Breast epithelium (tissue), 4 donors: ENCODE measurements around the gene ARMC9. TPM values are rescaled to one million over a fixed set of nuclear protein-coding genes. Genes with fewer than 3 reads are reported as not detected.
"Not testable (repeated sequence)": the region's sequence is repeated elsewhere in the genome, so short reads cannot be mapped to it uniquely, and the experiment has no call there.

Experiments used
- DNase-seq, 2 donors: peaks; one replicate each; pipeline ENCODE4 v3.0.0-alpha.2; 2019; ENCODE audit warnings: low spot score in 2 of 2
- H3K27ac ChIP-seq, 2 donors: fragments of 200-600 bp; sonication (generic) in 1 of 2; one replicate each; pipeline ENCODE4 v1.5.1; 2016 to 2019; ENCODE audit warnings: mild to moderate bottlenecking in 1 of 2
- H3K27me3 ChIP-seq, 2 donors: fragments of 200-600 bp; sonication (generic) in 1 of 2; one replicate each; pipeline versions ENCODE4 v1.5.1 to v1.6.0; 2017 to 2019; ENCODE audit warnings: control low read depth in 1 of 2, mild to moderate bottlenecking in 1 of 2
- H3K36me3 ChIP-seq: fragments of 200-600 bp; one replicate; pipeline ENCODE4 v1.5.1; 2019
- H3K4me1 ChIP-seq, 2 donors: fragments of 200-600 bp; sonication (generic); one replicate each; pipeline ENCODE4 v1.5.1; 2016 to 2019; ENCODE audit warnings: control low read depth in 1 of 2
- H3K4me3 ChIP-seq, 3 donors: fragments of 200-600 bp; sonication (generic); 1 replicate in 2 of 3; 2 replicates in 1 of 3; pipeline ENCODE4 v1.5.1; 2016 to 2019; ENCODE audit warnings: mild to moderate bottlenecking in 3 of 3, moderate library complexity in 2 of 3
- H3K9me3 ChIP-seq, 2 donors: fragments of 200-600 bp; sonication (generic) in 1 of 2; one replicate each; pipeline ENCODE4 v1.5.1; 2016 to 2019; ENCODE audit warnings: control low read depth in 1 of 2
- POLR2A ChIP-seq: fragments of 450-650 bp; IDR thresholded peaks from one replicate; pipeline ENCODE4 v1.6.1; 2016; ENCODE audit warnings: antibody characterized with exemption, mild to moderate bottlenecking, moderate library complexity
- POLR2AphosphoS5 ChIP-seq, 3 donors: sonication (generic); formaldehyde crosslinking; IDR thresholded peaks; one replicate each; pipeline ENCODE4 v1.6.1; 2017; ENCODE audit warnings: antibody characterized with exemption in 3 of 3
- intact Hi-C: fragments of 100-400 bp; cut with DNase I; formaldehyde crosslinking; loops from one replicate; pipeline ENCODE4 v1.15.1; 2023; ENCODE audit warnings: low total_unique reads
- total RNA-seq, 3 donors: library from RNA; depleted of rRNA; stranded (reverse); fragments of >200 nt; gene quantifications; one replicate each; pipeline ENCODE4 v1.1.0, GENCODE V29; 2016
- TF ChIP-seq, protein P1 (sequence below), 3 donors: fragments of 450-650 bp; IDR thresholded peaks; one replicate each; pipeline ENCODE4 v1.5.1; 2016 to 2017; ENCODE audit warnings: antibody characterized with exemption in 3 of 3, mild to moderate bottlenecking in 3 of 3, moderate library complexity in 3 of 3

ARMC9 gene
- total RNA-seq, 3 donors from 2014 or later = 4.0 to 20.8 (median 18.0) TPM

GRCh38 chr2:231250698-231251097 is 52.3 kb downstream of the ARMC9 start:
- TF ChIP-seq, protein P1, sequence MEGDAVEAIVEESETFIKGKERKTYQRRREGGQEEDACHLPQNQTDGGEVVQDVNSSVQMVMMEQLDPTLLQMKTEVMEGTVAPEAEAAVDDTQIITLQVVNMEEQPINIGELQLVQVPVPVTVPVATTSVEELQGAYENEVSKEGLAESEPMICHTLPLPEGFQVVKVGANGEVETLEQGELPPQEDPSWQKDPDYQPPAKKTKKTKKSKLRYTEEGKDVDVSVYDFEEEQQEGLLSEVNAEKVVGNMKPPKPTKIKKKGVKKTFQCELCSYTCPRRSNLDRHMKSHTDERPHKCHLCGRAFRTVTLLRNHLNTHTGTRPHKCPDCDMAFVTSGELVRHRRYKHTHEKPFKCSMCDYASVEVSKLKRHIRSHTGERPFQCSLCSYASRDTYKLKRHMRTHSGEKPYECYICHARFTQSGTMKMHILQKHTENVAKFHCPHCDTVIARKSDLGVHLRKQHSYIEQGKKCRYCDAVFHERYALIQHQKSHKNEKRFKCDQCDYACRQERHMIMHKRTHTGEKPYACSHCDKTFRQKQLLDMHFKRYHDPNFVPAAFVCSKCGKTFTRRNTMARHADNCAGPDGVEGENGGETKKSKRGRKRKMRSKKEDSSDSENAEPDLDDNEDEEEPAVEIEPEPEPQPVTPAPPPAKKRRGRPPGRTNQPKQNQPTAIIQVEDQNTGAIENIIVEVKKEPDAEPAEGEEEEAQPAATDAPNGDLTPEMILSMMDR (IDR thresholded peaks at IDR 0.05) = no peak
- TF ChIP-seq POLR2AphosphoS5 (IDR thresholded peaks at IDR 0.05) (no peak), POLR2A (no peak)
- H3K4me1 ChIP-seq = no peaks in the 10 kb centered on the region
- H3K36me3 ChIP-seq = no peaks in the 10 kb centered on the region
- H3K9me3 ChIP-seq = no peaks in the 10 kb centered on the region
- H3K27ac ChIP-seq = no peak overlapping the region
- no peak overlapping the region for H3K4me3 ChIP-seq
- intact Hi-C loops = no loop called here
- H3K27me3 ChIP-seq = no peaks in the 10 kb centered on the region
- no peak for DNase-seq

DNA sequence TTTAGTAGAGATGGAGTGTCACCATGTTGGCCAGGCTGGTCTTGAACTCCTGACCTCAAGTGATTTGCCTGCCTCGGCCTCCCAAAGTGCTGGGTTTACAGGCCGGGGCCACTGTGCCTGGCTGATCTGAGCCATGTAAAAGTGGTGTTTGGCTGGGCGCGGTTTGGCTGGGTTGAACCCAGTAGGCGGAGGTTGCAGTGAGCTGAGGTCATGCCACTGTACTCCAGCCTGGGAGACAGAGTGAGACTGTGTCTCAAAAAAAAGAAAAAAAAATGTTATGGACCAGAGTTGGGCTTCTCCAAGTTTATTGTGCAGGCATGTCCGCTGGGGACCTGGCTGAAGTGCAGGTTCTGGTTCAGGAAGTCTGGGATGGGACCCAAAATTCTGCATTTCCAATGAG is 54.9 kb downstream of the ARMC9 start:
- H3K27ac ChIP-seq, H3K4me3 ChIP-seq, H3K4me1 ChIP-seq, H3K36me3 ChIP-seq, H3K27me3 ChIP-seq, DNase-seq, H3K9me3 ChIP-seq, intact Hi-C loops: not testable (repeated sequence)

DNA sequence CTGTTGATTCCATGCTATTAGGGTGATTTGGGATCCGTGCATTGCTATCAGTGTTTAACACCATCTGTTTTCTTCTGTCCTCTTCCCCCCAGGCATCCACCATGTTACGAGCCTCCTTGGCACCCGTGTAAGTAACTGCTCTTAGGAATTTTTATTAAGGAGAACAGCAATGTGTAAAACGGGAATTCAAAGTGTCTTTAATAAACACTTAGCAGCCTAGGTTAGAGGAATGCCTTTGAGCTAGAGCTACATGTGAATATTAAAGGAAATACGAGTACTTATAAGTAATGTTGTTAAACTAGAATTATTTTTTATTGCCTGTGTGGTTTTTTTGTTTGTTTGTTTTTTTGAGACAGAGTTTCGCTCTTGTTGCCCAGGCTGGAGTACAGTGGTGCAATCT is 58.1 kb downstream of the ARMC9 start:
- H3K27ac ChIP-seq = no peak overlapping the region
- intact Hi-C loops = no loop called here
- no peak for DNase-seq
- no peaks in the 10 kb centered on the region for H3K36me3 ChIP-seq
- no peaks in the 10 kb centered on the region for H3K4me1 ChIP-seq
- TF ChIP-seq POLR2AphosphoS5 (IDR thresholded peaks at IDR 0.05) (no peak), POLR2A (no peak)
- TF ChIP-seq, protein P1 (IDR thresholded peaks at IDR 0.05) = no peak
- no peak overlapping the region for H3K4me3 ChIP-seq
- H3K27me3 ChIP-seq = no peaks in the 10 kb centered on the region
- H3K9me3 ChIP-seq = no peaks in the 10 kb centered on the region

DNA sequence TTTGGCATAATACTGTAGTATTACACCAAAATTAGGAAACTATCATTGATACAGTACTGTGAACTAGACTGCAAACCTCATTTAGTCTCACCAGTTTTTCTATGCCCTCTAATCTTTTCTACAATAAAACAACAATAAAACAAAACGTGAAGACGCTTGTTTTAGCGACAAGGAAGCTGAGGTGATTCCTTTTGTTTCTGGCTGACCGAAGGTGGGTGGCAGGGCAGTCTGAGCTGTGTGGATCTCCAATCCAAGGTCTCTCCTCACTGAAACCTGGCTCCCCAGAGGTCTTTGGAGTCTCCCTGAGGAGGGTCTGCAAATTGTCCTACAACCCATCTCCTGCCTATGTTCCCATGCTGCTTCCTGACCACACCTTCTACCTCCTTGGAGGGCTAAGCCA is 59.3 kb downstream of the ARMC9 start:
- Histone ChIP-seq H3K4me3 (no peak overlapping the region), H3K9me3 (no peaks in the 10 kb centered on the region), H3K27me3 (no peaks in the 10 kb centered on the region), H3K27ac (no peak overlapping the region), H3K36me3 (no peaks in the 10 kb centered on the region), H3K4me1 (no peaks in the 10 kb centered on the region)
- DNase-seq = no peak
- TF ChIP-seq POLR2A = no peak
- TF ChIP-seq, protein P1 (IDR thresholded peaks at IDR 0.05) = no peak
- TF ChIP-seq POLR2AphosphoS5 (IDR thresholded peaks at IDR 0.05) = no peak
- intact Hi-C loops = no loop called here

DNA sequence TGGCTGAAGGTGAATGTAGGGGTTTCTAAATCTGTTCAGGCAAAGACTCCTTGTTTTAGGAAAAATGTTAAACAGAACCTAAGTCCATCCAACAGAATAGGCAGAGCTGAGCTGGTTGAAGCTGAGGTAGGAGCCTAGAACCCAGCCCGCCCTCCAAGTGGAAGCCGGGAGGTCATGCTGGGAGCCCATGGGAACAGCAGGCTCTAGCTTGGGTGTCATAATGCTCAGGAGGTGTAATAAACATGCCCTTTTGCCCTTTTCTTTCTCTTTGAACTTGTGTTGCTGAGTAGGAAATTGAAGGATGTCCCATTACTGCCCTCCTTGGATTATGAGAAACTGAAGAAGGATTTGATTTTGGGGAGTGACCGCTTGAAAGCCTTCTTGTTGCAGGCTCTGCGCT is 60.3 kb downstream of the ARMC9 start:
- Histone ChIP-seq H3K4me1 (no peaks in the 10 kb centered on the region), H3K9me3 (no peaks in the 10 kb centered on the region), H3K27ac (no peak overlapping the region), H3K4me3 (no peak overlapping the region), H3K27me3 (no peaks in the 10 kb centered on the region), H3K36me3 (no peaks in the 10 kb centered on the region)
- no peak for DNase-seq
- TF ChIP-seq POLR2AphosphoS5 (IDR thresholded peaks at IDR 0.05) (no peak), POLR2A (no peak)
- TF ChIP-seq, protein P1 (IDR thresholded peaks at IDR 0.05) = no peak
- intact Hi-C loops = no loop called here

GRCh38 chr2:231259104-231259503 is 60.7 kb downstream of the ARMC9 start:
- H3K36me3 ChIP-seq = no peaks in the 10 kb centered on the region
- intact Hi-C loops = no loop called here

More at GRCh38 chr2:231259104-231259503, 60.7 kb downstream of the ARMC9 start:
- Histone ChIP-seq H3K27ac (no peak overlapping the region), H3K4me3 (no peak overlapping the region), H3K27me3 (no peaks in the 10 kb centered on the region), H3K9me3 (no peaks in the 10 kb centered on the region), H3K4me1 (no peaks in the 10 kb centered on the region)
- DNase-seq = no peak
- TF ChIP-seq, protein P1 (IDR thresholded peaks at IDR 0.05) = no peak
- no peak for TF ChIP-seq POLR2A
- TF ChIP-seq POLR2AphosphoS5 (IDR thresholded peaks at IDR 0.05) = no peak
